HG03097 (cell line): Measurements from ENCODE around the gene TM9SF1.

ENCODE experiments used
- ATAC-seq: cut with Tn5 transposase; IDR thresholded peaks from one replicate; pipeline ENCODE4 v1.9.1; 2021; ENCODE audit not compliant: unreplicated experiment, low FRiP score

The TM9SF1 gene

GRCh38 chr14:24159777-24160498 is 35.3 kb downstream of the TM9SF1 start:
- peak; percentile 1 for ATAC-seq

- no peak for ATAC-seq
These were observed 37.9 kb downstream of the TM9SF1 start for GRCh38 chr14:24157331-24157730.

DNA sequence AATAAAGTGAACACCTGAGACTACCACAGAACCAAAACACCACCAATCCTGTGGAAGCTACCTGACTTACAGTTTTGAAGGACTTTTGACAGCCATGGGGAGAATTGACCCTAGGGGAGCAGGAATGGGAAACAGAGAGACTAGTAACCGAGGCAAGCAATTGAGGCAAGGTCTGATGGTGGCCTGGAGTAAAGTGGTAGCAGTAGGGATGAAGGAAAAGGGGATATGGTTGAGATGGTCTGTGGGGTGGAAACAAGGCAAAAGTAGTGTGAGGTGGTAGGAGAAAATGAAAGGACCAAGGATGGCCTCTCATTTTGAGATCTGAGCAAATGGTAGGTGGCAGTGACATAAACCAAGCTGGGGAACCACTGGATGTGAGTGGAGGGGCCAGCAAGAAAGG is 38.4 kb downstream of the TM9SF1 start:
- ATAC-seq = no peak

GRCh38 chr14:24155100-24155499 is 40.1 kb downstream of the TM9SF1 start:
- ATAC-seq = no peak

GRCh38 chr14:24151404-24152080 is 43.7 kb downstream of the TM9SF1 start:
- no peak for ATAC-seq

GRCh38 chr14:24150993-24151392 is 44.2 kb downstream of the TM9SF1 start:
- ATAC-seq = no peak

GRCh38 chr14:24150567-24150966 is 44.7 kb downstream of the TM9SF1 start:
- no peak for ATAC-seq

DNA sequence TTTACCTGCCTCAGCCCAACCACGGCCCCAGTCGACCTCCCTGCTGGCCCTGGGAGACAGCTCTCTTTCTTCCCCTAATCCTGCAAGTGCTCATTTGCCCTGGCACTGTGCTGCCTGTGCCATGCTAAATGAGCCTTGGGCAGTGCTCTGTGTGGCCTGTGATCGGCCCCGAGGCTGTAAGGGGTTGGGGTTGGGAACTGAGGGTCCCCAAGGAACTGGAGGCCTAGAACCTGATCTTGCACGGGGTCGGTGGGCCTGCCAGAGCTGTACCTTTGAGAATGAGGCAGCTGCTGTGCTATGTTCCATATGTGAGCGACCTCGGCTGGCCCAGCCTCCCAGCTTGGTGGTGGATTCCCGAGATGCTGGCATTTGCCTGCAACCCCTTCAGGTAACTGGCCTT is 45.2 kb downstream of the TM9SF1 start:
- ATAC-seq = no peak

DNA sequence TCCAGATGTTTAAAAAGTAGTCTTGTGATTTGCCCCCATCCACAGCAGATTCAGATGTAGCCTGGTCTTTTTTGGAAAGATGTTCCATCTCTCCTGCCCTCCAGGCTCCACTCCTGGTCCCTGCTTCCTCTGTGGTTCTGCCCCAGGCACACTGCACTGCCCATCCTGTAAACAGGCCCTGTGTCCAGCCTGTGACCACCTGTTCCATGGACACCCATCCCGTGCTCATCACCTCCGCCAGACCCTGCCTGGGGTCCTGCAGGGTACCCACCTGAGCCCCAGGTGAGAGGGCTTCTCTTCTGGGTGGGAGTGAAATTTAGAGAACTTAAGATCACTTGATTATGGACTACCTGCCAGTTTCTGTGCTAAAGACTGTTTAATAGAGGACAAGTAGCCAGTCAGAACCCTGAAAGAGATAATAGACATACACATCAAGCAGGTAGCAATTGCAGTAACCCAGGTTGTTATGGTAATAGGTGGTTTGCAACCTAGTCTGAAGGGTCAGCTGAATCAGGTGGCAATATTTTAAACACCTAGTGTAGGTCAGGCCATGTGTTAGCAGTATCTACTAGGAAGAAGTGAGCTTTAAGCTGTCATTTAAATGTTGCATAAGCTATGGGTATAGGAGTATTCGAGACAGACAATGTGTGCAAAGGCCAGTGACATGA is 45.8 kb downstream of the TM9SF1 start:
- ATAC-seq = no peak

- ATAC-seq = no peak
These were observed 47.3 kb downstream of the TM9SF1 start for GRCh38 chr14:24147761-24148428.

DNA sequence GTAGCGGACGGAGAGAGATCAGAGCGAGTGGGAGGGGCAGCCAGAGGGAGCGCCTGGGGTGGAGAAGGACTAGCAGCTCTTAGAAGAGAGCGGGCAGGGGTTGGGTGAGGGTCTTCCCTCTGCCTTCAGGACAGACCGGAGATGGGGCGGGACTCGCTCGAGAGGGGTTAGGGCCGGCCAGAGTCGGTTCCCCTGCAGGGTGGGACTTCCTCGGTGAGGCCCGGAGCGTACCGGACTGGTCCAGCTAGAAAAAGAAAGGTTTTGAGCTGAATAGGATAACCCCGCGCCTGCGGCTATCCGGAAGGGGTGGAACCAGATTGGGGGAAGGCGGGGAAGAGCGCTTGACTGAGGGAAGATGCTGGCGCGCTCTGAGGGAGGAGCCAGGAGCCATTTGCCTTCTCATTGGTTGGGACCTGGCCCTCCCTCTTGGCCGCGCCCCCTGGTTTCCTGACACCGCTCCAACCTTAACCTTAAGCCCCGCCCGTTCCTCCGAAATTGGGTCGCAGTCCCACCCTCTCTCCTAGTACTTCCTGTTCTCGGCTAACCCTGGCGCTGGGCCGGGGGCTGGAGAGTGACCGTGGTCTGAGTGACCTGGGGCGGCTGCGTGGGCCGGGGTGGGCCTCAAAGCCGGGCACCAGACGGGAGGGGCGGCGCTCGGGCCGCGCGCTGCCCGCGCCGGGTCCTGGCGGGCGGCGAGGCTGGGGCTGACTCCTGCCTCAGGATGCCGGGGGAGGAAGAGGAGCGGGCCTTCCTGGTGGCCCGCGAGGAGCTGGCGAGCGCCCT is 48.1 kb downstream of the TM9SF1 start, which contains the start of gene RNF31:
Gene RNF31 (plus strand): TSS at position 521 of the 783 bp plus-strand sequence. CDS start 201 bp downstream, at position 722.
- peak; percentile 69 for ATAC-seq

GRCh38 chr14:24146453-24146977 is 48.7 kb downstream of the TM9SF1 start, which contains the start of gene PSME2:
Gene PSME2 (minus strand): TSS chr14:24146610. CDS start chr14:24146581, 29 bp downstream.
- ATAC-seq = peak; percentile 60

GRCh38 chr14:24145690-24146452 is 49.4 kb downstream of the TM9SF1 start:
- ATAC-seq = no peak

DNA sequence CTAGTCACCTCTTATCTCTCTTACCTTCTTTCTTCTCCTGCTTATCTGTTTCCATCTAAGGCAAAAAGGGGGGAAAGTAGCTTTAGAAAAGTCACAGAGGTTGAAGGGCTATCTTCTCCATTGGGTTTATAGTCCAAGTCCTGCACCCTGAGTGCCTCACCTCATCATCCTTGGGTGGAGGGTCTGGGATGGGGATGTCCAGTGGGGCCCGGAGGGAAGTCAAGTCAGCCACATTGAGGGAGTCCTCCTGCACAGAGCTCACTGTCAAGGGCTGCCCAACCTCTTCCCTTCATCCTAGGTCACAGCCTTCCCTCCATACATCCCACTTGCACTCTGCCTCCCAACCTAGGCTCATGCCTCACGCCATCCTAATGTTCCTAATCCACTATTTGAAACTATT is 50.0 kb downstream of the TM9SF1 start:
- ATAC-seq = no peak

GRCh38 chr14:24144451-24144850 is 50.8 kb downstream of the TM9SF1 start:
- ATAC-seq = no peak

- ATAC-seq = no peak
These were observed 51.7 kb downstream of the TM9SF1 start for GRCh38 chr14:24143511-24143910.

DNA sequence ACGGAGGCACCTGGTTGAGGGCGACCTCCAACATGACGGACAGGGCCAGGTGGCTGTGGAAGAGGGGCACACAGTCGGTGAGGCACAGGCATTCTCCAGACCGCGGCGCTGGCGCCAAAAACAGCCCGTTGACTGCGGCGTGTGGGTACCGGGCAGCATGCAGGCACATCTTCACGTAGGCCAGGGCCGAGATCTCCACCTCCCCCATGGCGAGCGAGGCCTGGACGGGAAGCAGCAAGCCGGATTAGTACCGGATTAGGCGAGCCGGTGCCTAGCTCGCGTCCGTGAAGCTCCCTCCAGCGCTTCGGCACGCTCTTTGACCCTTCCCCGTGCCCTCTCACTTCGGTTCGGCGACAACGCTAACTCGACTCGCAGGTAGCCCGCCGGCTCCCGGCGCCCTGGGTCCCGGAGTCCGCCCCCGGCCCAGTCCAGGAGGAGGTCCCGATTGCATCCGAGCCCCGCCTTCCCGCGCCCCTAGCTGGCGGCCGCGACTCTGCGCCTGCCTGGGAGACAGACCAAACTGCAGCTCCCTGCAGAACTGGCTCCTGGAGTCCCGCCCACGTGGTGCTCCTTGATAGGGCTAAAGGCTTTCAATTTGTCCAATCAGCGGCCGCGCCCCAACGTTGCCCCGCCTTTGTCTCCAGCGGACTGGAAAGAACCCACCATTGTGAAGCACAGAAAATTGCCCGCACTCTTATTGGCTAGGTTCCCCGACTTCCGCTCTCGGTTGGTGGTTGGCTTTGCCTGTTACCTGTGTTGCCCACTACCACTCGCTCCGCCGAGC is 54.0 kb downstream of the TM9SF1 start, which contains the start of gene EMC9:
Gene EMC9 (minus strand): TSS at position 495 of the 784 bp plus-strand sequence. CDS start 287 bp downstream, at position 208.
- ATAC-seq = peak; percentile 72

- no peak for ATAC-seq
These were observed 55.8 kb downstream of the TM9SF1 start for GRCh38 chr14:24139272-24139934.
